ENCODE data around the gene LHFPL3. TPM values are rescaled to one million over a fixed set of nuclear protein-coding genes. Genes with fewer than 3 reads are reported as not detected.
"Not testable (repeated sequence)": the region's sequence is repeated elsewhere in the genome, so short reads cannot be mapped to it uniquely, and the experiment has no call there.

The LHFPL3 gene
- total RNA-seq = not detected

DNA sequence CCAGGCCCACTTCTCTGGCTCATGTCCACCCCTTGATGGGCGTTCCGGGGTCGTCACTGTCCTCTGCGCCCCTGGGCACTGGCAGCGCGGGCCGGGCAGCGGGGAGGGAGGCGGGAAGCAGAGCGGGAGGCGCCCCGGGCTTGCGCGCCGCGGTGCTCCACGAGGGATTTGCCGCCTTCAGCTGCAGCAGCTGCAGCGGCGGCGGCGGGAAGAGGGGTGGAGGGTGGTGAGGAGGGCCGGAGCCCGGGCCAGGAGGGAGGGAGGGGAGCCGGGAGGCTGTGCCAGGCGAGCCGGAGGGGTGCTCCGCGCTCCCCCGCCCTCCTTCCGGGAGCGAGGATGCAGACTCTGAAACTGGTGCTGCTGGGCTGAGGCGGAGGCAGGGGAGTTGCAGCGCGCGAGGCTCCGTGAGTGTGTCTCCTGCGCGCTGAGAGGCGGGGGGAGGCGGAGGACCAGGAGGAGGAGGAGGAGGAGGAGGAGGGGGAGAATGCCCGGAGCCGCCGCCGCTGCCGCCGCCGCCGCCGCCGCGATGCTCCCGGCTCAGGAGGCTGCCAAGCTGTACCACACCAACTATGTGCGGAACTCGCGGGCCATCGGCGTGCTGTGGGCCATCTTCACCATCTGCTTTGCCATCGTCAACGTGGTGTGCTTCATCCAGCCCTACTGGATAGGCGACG is at the start of gene LHFPL3:
LHFPL3 (plus strand) TSS at position 308 of the 674 bp plus-strand sequence.
- in situ Hi-C loops (cut with MboI; ENCODE audit: low sequenced_read_pairs in 4 of 4) (no loop called here), intact Hi-C loops (cut with DNase I; ENCODE audit: low total_unique reads) (no loop called here)
- DNase-seq (no peak), ATAC-seq (no peak)
- H3K36me3 ChIP-seq = no peaks in the 10 kb centered on the region
- no peak within 1 kb of the TSS for H3K4me3 ChIP-seq
- no peaks in the 10 kb centered on the region for H3K4me1 ChIP-seq
- TF ChIP-seq POLR2A (IDR thresholded peaks at IDR 0.05) (no peak), CTCF (IDR thresholded peaks at IDR 0.05 in 4 of 5, conservative IDR thresholded peaks at IDR 0.05 in 1 of 5) (no peak)
- peaks cover 27 to 31% (median 29%) of the 10 kb centered on the region in 3 donors for H3K27me3 ChIP-seq
- no peak within 1 kb of the TSS for H3K27ac ChIP-seq
- no peaks in the 10 kb centered on the region for H3K9me3 ChIP-seq

- H3K27ac ChIP-seq; ATAC-seq; in situ Hi-C loops (cut with MboI; ENCODE audit: low sequenced_read_pairs in 4 of 4); intact Hi-C loops (cut with DNase I; ENCODE audit: low total_unique reads); H3K27me3 ChIP-seq; H3K4me1 ChIP-seq; DNase-seq; H3K4me3 ChIP-seq; H3K9me3 ChIP-seq; H3K36me3 ChIP-seq: not testable (repeated sequence)
Measured at GRCh38 chr7:104281685-104282084, 46.7 kb upstream of the LHFPL3 start.

- no peak overlapping the region for H3K27ac ChIP-seq
- intact Hi-C loops (cut with DNase I; ENCODE audit: low total_unique reads) = no loop called here
- ATAC-seq (no peak), DNase-seq (no peak)
- TF ChIP-seq CTCF (IDR thresholded peaks at IDR 0.05 in 4 of 5, conservative IDR thresholded peaks at IDR 0.05 in 1 of 5) (no peak), POLR2A (IDR thresholded peaks at IDR 0.05) (no peak)
- in situ Hi-C loops (cut with MboI; ENCODE audit: low sequenced_read_pairs in 4 of 4) = no loop called here
- no peaks in the 10 kb centered on the region for H3K36me3 ChIP-seq
- no peaks in the 10 kb centered on the region for H3K27me3 ChIP-seq
- no peaks in the 10 kb centered on the region for H3K4me1 ChIP-seq
- H3K4me3 ChIP-seq = no peak overlapping the region
- H3K9me3 ChIP-seq = no peaks in the 10 kb centered on the region
Measured at GRCh38 chr7:104286839-104287238, 41.6 kb upstream of the LHFPL3 start.

GRCh38 chr7:104288137-104288536 is 40.3 kb upstream of the LHFPL3 start:
- no peaks in the 10 kb centered on the region for H3K9me3 ChIP-seq

GRCh38 chr7:104294291-104294690 is 34.1 kb upstream of the LHFPL3 start:
- DNase-seq (no peak), ATAC-seq (no peak)
- H3K4me3 ChIP-seq = no peak overlapping the region
- TF ChIP-seq POLR2A (IDR thresholded peaks at IDR 0.05) (no peak), CTCF (IDR thresholded peaks at IDR 0.05 in 4 of 5, conservative IDR thresholded peaks at IDR 0.05 in 1 of 5) (no peak)
- H3K9me3 ChIP-seq = no peaks in the 10 kb centered on the region
- no peaks in the 10 kb centered on the region for H3K27me3 ChIP-seq
- no peaks in the 10 kb centered on the region for H3K4me1 ChIP-seq
- in situ Hi-C loops (cut with MboI; ENCODE audit: low sequenced_read_pairs in 4 of 4) = no loop called here
- intact Hi-C loops (cut with DNase I; ENCODE audit: low total_unique reads) = no loop called here
- H3K36me3 ChIP-seq = no peaks in the 10 kb centered on the region
- H3K27ac ChIP-seq = no peak overlapping the region

More at GRCh38 chr7:104288137-104288536, 40.3 kb upstream of the LHFPL3 start:
- intact Hi-C loops (cut with DNase I; ENCODE audit: low total_unique reads) = no loop called here
- in situ Hi-C loops (cut with MboI; ENCODE audit: low sequenced_read_pairs in 4 of 4) = no loop called here
- Histone ChIP-seq H3K4me3 (no peak overlapping the region), H3K36me3 (no peaks in the 10 kb centered on the region), H3K27me3 (no peaks in the 10 kb centered on the region), H3K27ac (no peak overlapping the region), H3K4me1 (no peaks in the 10 kb centered on the region)
- TF ChIP-seq POLR2A (IDR thresholded peaks at IDR 0.05) (no peak), CTCF (IDR thresholded peaks at IDR 0.05 in 4 of 5, conservative IDR thresholded peaks at IDR 0.05 in 1 of 5) (no peak)
- DNase-seq (no peak), ATAC-seq (no peak)
